HG03196 (cell line): ENCODE measurements around the gene PRKACB.

Source experiments
- ATAC-seq: cut with Tn5 transposase; IDR thresholded peaks from one replicate; pipeline ENCODE4 v1.9.1; 2021; ENCODE audit not compliant: unreplicated experiment

Gene PRKACB

DNA sequence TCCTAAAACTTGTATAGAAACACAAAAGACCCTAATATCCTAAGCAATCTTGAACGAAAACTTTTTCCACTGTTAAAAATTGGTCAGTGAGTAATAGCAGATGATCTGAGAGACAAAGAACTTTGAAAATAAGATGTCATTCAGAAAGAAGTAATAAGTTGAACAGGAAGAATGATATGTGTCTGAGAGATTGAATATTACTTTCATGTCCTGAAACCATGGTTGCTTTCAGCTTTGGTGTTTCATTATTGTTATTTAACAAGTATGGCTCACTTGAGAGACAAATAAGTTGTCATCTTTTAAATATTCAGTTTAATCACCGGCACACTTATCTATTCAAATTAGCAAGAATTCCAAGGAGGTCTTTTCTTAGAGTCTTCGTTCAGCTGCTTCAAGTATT lies 11.4 kb downstream of the PRKACB start:
- no peak for ATAC-seq

DNA sequence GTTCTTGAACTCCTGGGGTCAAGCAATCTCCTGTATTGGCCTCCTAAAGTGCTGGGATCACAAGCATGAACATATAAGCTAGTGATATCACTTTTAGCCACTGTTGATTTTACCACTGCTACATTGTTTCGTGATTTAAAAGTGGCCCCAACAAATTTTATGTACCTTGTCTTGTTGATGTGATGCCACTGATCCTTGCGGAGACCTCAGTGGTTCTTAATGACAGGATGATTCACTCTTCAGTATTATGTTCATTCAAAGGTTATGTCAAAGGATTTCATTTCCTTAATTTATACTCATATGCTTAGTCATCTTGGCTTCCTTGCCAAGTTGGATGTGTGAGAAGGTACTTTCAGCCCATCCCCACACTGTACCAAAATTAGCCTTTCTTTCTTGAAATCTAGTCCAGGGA lies 12.1 kb downstream of the PRKACB start:
- ATAC-seq: no peak

GRCh38 chr1:84159533-84160240 lies 15.6 kb downstream of the PRKACB start:
- ATAC-seq: no peak

DNA sequence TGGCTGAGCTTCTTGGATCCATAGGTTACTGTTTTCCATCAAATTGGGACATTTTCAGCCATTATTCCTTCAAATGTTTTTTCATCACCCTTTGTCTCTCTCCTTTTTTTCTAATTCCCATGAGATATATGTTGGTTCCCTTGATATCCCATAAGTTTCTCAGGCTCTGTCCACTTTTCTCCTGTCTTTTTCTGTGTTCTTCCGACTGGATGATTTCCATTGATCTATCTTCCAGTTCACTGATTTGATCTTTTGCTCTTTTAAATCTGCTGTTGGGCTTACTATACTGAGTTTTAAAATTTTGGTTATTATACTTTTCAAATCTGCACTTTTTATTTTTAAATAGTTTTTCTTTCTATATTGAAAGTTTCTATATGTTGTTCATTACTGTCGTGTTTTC lies 18.2 kb downstream of the PRKACB start:
- no peak for ATAC-seq

GRCh38 chr1:84163123-84163931 lies 19.3 kb downstream of the PRKACB start:
- no peak for ATAC-seq

DNA sequence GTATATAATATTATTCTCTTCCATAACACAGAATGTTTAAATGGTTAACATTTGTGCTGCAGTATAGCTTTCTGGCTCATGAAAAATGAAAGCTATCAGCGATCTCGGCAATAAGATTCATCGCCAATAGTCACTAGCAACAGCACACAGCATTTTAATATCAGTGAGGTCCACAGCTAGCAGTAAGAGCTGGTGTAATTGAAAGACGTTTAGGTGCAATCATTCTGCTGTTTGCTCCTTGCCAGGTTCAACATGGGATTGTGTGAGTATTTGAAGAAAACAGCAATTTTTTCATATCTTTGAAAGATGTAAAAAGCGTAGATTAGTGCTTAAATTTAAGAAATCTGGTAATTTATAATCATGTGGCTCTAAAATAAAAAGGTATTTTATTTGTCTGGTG lies 20.1 kb downstream of the PRKACB start:
- no peak for ATAC-seq

- ATAC-seq: no peak
Measured at GRCh38 chr1:84164567-84165021, 20.5 kb downstream of the PRKACB start.

DNA sequence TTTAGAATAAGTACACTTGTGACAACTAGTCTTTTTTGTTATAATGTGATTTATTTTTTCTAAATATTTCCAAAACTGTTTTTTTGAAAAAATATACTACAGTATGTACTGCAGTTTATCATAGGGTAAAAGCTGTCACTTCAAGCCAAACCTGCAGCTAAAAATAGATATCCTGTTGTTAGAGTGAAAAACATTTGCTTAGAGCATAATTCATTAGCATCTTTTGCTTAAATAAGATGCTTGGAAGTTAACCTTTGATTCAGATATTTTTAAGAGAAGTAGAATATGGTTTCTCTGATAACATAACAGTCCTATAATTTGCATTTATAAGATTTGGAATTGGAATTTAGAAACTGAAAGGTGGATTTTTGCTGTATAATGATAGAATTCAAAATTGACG lies 21.5 kb downstream of the PRKACB start:
- ATAC-seq: no peak

DNA sequence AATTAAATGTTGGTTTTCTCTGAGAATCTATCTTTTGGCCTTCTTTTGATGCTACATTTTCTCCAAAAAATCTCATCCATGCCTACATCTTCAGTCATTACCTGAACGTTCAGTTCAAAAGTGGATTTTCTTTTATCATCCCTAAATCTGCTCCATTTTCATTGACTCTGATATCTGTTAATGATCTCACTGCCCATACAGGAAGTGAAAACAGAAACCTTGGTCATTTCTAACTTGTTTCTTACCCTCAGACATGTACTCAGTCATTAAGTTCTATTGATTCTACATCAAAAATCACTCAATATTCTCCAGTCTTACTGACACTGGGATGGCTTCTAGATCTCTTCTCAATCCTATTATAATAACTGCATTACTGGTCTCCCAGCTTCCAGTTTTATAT lies 22.7 kb downstream of the PRKACB start:
- ATAC-seq: peak; percentile 95

GRCh38 chr1:84168783-84169182 lies 24.7 kb downstream of the PRKACB start:
- ATAC-seq: no peak

GRCh38 chr1:84170171-84170570 lies 26.1 kb downstream of the PRKACB start:
- ATAC-seq: no peak

GRCh38 chr1:84171481-84171880 lies 27.4 kb downstream of the PRKACB start:
- no peak for ATAC-seq

GRCh38 chr1:84174051-84174556 lies 30.0 kb downstream of the PRKACB start:
- ATAC-seq: no peak

DNA sequence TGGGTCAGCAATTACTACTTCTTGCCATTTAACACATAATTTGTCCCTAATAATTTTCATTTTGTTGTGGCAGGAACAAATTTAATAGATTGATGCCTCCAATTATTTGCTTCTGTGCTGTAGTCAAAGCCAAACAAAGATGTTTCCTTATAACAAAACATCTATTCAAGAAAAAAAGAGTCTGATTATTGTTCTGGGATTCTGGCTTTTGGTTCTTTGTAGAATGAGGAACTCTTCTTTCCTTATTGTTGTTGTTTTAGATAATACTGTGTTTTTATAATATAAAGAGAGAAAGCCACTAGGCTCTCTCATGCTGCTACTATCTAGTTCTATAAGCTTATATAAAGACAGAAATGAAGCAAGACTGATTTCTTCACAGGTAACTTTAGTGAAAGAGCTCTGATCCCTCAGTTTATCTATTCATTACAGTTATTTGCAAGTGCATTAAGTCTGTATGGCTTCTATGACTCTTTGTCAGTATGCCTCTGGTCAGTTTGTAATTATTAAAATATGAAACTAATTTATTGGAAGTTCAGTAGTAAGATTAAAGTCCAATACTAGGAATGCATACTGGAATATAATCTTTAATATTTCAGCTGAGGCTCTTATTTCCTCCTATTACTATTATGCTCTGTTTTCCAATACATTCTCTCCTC lies 37.4 kb downstream of the PRKACB start:
- no peak for ATAC-seq

DNA sequence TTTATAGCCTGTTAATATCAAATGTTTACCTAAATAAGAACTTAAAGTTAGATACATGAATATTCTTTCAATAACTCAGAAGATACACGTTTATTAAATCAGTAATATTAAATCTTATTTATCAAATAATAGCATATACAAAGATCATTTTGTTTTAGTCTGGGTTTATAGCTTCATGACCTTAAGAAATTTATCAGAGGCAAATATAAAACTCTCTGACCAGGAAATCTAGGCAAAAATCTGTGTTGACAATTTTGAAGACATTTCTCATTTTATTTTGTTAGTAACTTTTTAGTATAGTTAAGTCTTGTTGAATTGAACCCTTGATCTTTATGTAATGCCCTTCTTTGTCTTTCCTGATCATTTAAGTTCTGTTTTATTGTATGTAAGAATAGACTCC lies 46.4 kb downstream of the PRKACB start:
- no peak for ATAC-seq

DNA sequence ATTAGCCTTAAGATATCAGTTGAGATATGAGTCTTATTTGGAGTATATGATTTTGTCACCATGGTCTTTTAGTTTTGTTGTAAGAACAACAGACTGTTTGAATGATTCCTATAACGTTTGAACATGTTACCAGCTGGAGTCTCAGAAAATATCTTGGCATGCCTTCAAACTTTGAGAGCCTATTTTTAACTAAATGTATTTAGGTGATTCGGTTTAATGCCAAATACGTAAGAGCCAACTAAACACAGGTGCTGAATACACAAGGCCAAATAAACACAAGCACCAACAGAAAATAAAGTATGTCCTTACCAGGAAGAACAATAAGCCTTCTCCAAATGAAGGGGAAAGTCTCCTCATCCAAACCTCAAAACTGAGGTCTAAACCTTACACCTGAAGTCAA lies 48.6 kb downstream of the PRKACB start:
- ATAC-seq: no peak

DNA sequence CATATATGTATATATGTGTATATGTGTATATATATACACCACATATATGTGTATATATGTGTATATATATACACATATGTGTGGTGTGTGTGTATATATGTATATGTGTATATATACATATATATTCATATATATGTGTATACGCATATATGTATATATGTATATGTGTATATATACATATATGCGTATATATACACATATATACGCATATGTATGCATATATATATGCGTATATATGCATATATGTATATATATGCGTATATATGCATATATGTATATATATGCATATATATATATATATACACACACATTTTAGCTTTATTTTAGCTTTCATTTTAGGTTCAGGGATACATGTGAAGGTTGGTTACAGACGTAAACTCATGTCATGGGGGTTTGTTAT lies 54.8 kb downstream of the PRKACB start:
- ATAC-seq: no peak

GRCh38 chr1:84199257-84199656 lies 55.2 kb downstream of the PRKACB start:
- ATAC-seq: no peak

- ATAC-seq: no peak
Measured at GRCh38 chr1:84202126-84202525, 58.1 kb downstream of the PRKACB start.

DNA sequence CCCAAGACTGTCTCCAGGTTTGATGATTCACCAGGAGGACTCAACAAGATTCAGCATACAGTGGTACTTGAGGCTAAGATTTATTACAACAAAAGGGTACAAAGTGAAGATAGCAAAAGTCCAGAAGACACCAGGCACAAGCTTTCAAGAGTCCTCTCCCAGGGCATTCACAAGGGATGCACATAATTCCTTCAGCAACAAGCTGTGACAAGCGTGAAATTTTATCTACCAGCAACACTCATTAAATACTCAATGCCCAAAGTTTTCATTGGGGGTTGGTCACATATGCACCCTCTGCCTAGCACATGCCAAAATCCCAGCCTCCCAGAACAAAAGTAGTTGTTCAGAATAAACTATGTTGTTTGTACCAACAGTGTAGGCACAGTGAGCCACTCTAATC lies 62.3 kb downstream of the PRKACB start:
- no peak for ATAC-seq

GRCh38 chr1:84208935-84209334 lies 64.9 kb downstream of the PRKACB start:
- ATAC-seq: no peak
